Neural cell (in vitro differentiated cells): ENCODE measurements around the gene FGF14. TPM values are rescaled to one million over a fixed set of nuclear protein-coding genes. Genes with fewer than 3 reads are reported as not detected.

Experiments
- H2AFZ ChIP-seq: fragments of 200-600, 300-800 bp; sonication (generic), shearing (Covaris generic); 2 replicates; pipeline ENCODE4 v1.6.0; 2014; ENCODE audit warnings: low read depth, mild to moderate bottlenecking, antibody characterized with exemption, low read length, moderate library complexity
- H3F3A ChIP-seq: fragments of 200-600 bp; shearing (Covaris generic); 2 replicates; pipeline ENCODE4 v1.6.1; 2016; ENCODE audit warnings: mild to moderate bottlenecking, moderate library complexity, mixed read lengths, antibody characterized with exemption, low read length; ENCODE audit not compliant: insufficient read depth, poor library complexity, severe bottlenecking
- H3K27ac ChIP-seq: fragments of 200-600, 300-800 bp; sonication (generic), shearing (Covaris generic); 2 replicates; pipeline ENCODE4 v1.5.1; 2014; ENCODE audit warnings: mild to moderate bottlenecking, low read length, moderate library complexity
- H3K27me3 ChIP-seq: fragments of 300-800, 200-600 bp; sonication (generic), shearing (Covaris generic); 2 replicates; pipeline ENCODE4 v1.6.0; 2014; ENCODE audit warnings: mild to moderate bottlenecking, low read depth, low read length, moderate library complexity; ENCODE audit not compliant: insufficient read depth
- H3K36me3 ChIP-seq: fragments of 300-800, 200-600 bp; sonication (generic), shearing (Covaris generic); 2 replicates; pipeline ENCODE4 v1.5.1; 2014; ENCODE audit warnings: mild to moderate bottlenecking, antibody characterized with exemption, low read length, moderate library complexity; ENCODE audit not compliant: insufficient read depth
- H3K4me2 ChIP-seq: fragments of 300-800, 200-600 bp; sonication (generic), shearing (Covaris generic); 2 replicates; pipeline ENCODE4 v1.6.0; 2014; ENCODE audit warnings: mild to moderate bottlenecking, low read length
- H3K4me3 ChIP-seq: fragments of 300-800, 200-600 bp; sonication (generic), shearing (Covaris generic); 2 replicates; pipeline ENCODE4 v1.5.1; 2014; ENCODE audit warnings: mild to moderate bottlenecking, low read length, moderate library complexity
- H3K79me2 ChIP-seq: fragments of 200-600 bp; shearing (Covaris generic); replicated peaks from 2 replicates; pipeline ENCODE4 v1.6.0; 2014; ENCODE audit warnings: mild to moderate bottlenecking, low read length, moderate library complexity; ENCODE audit not compliant: insufficient read depth
- H3K9ac ChIP-seq: fragments of 300-800, 200-600 bp; sonication (generic), shearing (Covaris generic); 2 replicates; pipeline ENCODE4 v1.6.1; 2016; ENCODE audit warnings: mild to moderate bottlenecking, low read length, mixed read lengths
- H3K9me2 ChIP-seq: fragments of 200-600 bp; shearing (Covaris generic); 2 replicates; pipeline ENCODE4 v1.6.1; 2016; ENCODE audit warnings: mild to moderate bottlenecking, low read length, mixed read lengths; ENCODE audit not compliant: insufficient read depth
- H3K9me3 ChIP-seq: fragments of 200-600, 300-800 bp; sonication (generic), shearing (Covaris generic); 2 replicates; pipeline ENCODE4 v1.6.1; 2016; ENCODE audit warnings: mild to moderate bottlenecking, mixed run types, low read length, moderate library complexity, mixed read lengths
- H4K20me1 ChIP-seq: fragments of 200-600 bp; shearing (Covaris generic); 2 replicates; pipeline ENCODE4 v1.6.1; 2016; ENCODE audit warnings: mild to moderate bottlenecking, mixed run types; ENCODE audit not compliant: insufficient read depth
- CTCF ChIP-seq: fragments of 450-650 bp; IDR thresholded peaks from 2 replicates; pipeline ENCODE4 v1.5.1; 2014; ENCODE audit warnings: antibody characterized with exemption, mild to moderate bottlenecking, moderate library complexity; ENCODE audit not compliant: poor library complexity, severe bottlenecking
- EP300 ChIP-seq: fragments of 450-650 bp; conservative IDR thresholded peaks from 2 replicates; pipeline ENCODE4 v1.6.1; 2014; ENCODE audit warnings: antibody characterized with exemption, mild to moderate bottlenecking, moderate library complexity; ENCODE audit not compliant: poor library complexity, severe bottlenecking
- EZH2 ChIP-seq: fragments of 200-600, 300-800 bp; shearing (Covaris generic), sonication (generic); IDR thresholded peaks from 2 replicates; pipeline ENCODE4 v1.6.1; 2014; ENCODE audit warnings: antibody characterized with exemption, low read length, borderline replicate concordance, mild to moderate bottlenecking; ENCODE audit not compliant: insufficient read depth, poor library complexity, severe bottlenecking
- MXI1 ChIP-seq: fragments of 450-650 bp; conservative IDR thresholded peaks from 2 replicates; pipeline ENCODE4 v1.6.1; 2014; ENCODE audit warnings: antibody characterized with exemption, mild to moderate bottlenecking; ENCODE audit not compliant: poor library complexity, severe bottlenecking
- POLR2AphosphoS5 ChIP-seq: IDR thresholded peaks from 2 replicates; pipeline ENCODE4 v1.6.1; 2012
- RAD21 ChIP-seq: fragments of 450-650 bp; conservative IDR thresholded peaks from 2 replicates; pipeline ENCODE4 v1.6.1; 2014; ENCODE audit warnings: antibody characterized with exemption, mild to moderate bottlenecking, moderate library complexity
- SMC3 ChIP-seq: fragments of 450-650 bp; conservative IDR thresholded peaks from 2 replicates; pipeline ENCODE4 v1.6.1; 2014; ENCODE audit warnings: antibody characterized with exemption, mild to moderate bottlenecking, moderate library complexity; ENCODE audit not compliant: poor library complexity
- TAF1 ChIP-seq: IDR thresholded peaks from 2 replicates; pipeline ENCODE4 v1.6.1; 2012; ENCODE audit warnings: low read depth
- polyA plus RNA-seq: library from polyadenylated mRNA; depleted of rRNA; stranded (reverse); fragments of >200 nt; gene quantifications from 2 replicates; pipeline ENCODE4 v1.2.3, GENCODE V29; 2014
- TF ChIP-seq, protein P1 (sequence below): IDR thresholded peaks from 2 replicates; pipeline ENCODE4 v1.6.1; 2012; ENCODE audit warnings: borderline replicate concordance

Gene FGF14
- polyA plus RNA-seq, 1 donor from 2014 or later: 36.4 TPM

GRCh38 chr13:102311419-102311796, 90.4 kb downstream of the FGF14 start:
- Histone ChIP-seq H3K79me2 (no peaks in the 10 kb centered on the region), H4K20me1 (no peaks in the 10 kb centered on the region), H3K36me3 (no peaks in the 10 kb centered on the region), H3K27ac (no peak overlapping the region), H3F3A (no peaks in the 10 kb centered on the region), H2AFZ (no peak overlapping the region), H3K4me2 (no peak overlapping the region), H3K27me3 (no peaks in the 10 kb centered on the region), H3K4me3 (no peak overlapping the region), H3K9ac (no peak overlapping the region), H3K9me2 (no peaks in the 10 kb centered on the region), H3K9me3 (no peaks in the 10 kb centered on the region)
- TF ChIP-seq, protein P1, sequence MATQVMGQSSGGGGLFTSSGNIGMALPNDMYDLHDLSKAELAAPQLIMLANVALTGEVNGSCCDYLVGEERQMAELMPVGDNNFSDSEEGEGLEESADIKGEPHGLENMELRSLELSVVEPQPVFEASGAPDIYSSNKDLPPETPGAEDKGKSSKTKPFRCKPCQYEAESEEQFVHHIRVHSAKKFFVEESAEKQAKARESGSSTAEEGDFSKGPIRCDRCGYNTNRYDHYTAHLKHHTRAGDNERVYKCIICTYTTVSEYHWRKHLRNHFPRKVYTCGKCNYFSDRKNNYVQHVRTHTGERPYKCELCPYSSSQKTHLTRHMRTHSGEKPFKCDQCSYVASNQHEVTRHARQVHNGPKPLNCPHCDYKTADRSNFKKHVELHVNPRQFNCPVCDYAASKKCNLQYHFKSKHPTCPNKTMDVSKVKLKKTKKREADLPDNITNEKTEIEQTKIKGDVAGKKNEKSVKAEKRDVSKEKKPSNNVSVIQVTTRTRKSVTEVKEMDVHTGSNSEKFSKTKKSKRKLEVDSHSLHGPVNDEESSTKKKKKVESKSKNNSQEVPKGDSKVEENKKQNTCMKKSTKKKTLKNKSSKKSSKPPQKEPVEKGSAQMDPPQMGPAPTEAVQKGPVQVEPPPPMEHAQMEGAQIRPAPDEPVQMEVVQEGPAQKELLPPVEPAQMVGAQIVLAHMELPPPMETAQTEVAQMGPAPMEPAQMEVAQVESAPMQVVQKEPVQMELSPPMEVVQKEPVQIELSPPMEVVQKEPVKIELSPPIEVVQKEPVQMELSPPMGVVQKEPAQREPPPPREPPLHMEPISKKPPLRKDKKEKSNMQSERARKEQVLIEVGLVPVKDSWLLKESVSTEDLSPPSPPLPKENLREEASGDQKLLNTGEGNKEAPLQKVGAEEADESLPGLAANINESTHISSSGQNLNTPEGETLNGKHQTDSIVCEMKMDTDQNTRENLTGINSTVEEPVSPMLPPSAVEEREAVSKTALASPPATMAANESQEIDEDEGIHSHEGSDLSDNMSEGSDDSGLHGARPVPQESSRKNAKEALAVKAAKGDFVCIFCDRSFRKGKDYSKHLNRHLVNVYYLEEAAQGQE: no peak
- no peak for TF ChIP-seq EP300
- no peak for TF ChIP-seq POLR2AphosphoS5
- no peak for TF ChIP-seq TAF1
- TF ChIP-seq EZH2: no peak
- no peak for TF ChIP-seq CTCF
- TF ChIP-seq MXI1: no peak
- TF ChIP-seq RAD21: no peak
- TF ChIP-seq SMC3: no peak

DNA sequence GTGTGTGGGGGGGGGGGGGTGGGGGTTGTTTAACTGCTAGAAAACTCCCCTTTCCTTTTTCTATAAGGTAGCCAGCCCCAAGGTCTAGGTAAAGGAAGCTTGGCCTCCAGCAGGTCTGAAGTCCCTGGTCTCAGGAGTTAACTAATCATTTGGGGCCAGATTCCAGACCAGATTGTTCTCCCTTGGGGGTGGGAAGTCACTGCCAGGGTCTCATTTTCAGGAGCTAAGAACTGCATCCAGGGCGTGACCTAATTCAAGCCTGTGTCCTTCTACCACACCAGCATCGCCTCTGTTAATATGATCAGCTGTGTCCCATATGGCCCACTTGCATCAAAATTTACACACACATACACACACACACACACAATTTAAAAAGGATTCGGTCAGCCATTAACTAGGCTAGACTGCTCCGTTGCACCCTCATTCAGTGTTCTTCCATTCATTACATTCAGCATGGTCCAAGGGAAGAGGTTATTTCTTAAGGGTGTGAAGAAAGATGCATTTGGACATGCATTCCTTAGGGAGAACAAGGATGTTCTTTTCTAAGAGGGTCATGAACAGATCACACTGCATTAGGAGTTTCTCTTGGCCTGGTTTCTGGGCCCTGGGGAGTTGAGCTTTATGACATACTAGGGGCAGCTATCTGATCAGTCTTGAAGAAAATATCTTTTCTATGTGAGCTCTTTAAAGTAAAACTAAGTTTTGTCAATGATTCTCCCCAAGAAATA, 91.0 kb downstream of the FGF14 start:
- H3K4me2 ChIP-seq: no peak overlapping the region
- no peaks in the 10 kb centered on the region for H3F3A ChIP-seq
- H2AFZ ChIP-seq: no peak overlapping the region
- no peaks in the 10 kb centered on the region for H3K9me3 ChIP-seq
- no peaks in the 10 kb centered on the region for H3K9me2 ChIP-seq
- no peak overlapping the region for H3K9ac ChIP-seq
- no peak overlapping the region for H3K27ac ChIP-seq
- TF ChIP-seq, protein P1: no peak
- TF ChIP-seq MXI1: no peak
- H3K79me2 ChIP-seq: no peaks in the 10 kb centered on the region
- no peaks in the 10 kb centered on the region for H3K36me3 ChIP-seq
- H3K4me3 ChIP-seq: no peak overlapping the region
- H4K20me1 ChIP-seq: no peaks in the 10 kb centered on the region
- H3K27me3 ChIP-seq: no peaks in the 10 kb centered on the region
